ENCODE data around the gene CDK14. TPM values are rescaled to one million over a fixed set of nuclear protein-coding genes. Genes with fewer than 3 reads are reported as not detected.

Gene CDK14
- total and polyA plus RNA-seq, 8 donors, result 0.58 to 43.9 (median 12.2) TPM

DNA sequence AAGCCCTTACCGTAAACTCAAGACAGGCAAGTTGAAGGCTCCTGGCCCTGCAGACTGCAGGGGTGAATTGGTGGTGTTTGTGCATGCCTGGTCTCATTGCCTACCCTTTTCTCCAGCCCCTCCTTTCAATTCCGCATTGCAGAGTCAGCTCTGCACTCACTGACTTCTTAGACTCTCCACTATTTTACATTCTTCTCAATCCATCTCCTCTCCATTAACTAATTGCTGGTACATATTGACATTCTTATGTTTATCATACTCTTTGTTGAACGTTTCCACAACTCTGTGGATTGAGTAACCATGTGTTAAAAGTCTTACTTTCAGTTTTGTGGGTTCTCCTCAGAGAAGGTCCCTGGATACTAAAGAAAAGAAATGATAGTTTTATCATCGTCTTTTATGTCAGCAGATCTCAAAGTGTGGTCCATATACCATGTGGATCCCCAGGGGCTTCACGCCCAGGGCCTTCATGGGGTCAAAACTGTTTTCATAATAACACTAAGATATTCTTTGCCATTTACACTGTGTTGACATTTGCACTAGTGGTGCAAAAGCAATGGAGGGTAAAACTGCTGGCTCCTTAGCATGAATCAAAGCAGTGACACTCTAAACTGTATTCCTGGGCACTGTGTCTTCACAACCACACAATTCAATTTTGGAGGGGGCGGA, 532.7 kb downstream of the CDK14 start:
- intact Hi-C loops (cut with DNase I; ENCODE audit: low total_unique reads), result no loop called here
- Histone ChIP-seq H3K27me3 (no peaks in the 10 kb centered on the region), H3K36me3 (no peaks in the 10 kb centered on the region), H3K27ac (no peak overlapping the region), H3K9me3 (no peaks in the 10 kb centered on the region), H3K4me3 (no peak overlapping the region), H3K4me1 (peaks cover 0 to 14% (median 0%) of the 10 kb centered on the region in 4 donors)
- TF ChIP-seq POLR2A (IDR thresholded peaks at IDR 0.05) (no peak), EP300 (IDR thresholded peaks at IDR 0.05) (no peak), POLR2AphosphoS5 (IDR thresholded peaks at IDR 0.05) (no peak)
- TF ChIP-seq, protein P1, sequence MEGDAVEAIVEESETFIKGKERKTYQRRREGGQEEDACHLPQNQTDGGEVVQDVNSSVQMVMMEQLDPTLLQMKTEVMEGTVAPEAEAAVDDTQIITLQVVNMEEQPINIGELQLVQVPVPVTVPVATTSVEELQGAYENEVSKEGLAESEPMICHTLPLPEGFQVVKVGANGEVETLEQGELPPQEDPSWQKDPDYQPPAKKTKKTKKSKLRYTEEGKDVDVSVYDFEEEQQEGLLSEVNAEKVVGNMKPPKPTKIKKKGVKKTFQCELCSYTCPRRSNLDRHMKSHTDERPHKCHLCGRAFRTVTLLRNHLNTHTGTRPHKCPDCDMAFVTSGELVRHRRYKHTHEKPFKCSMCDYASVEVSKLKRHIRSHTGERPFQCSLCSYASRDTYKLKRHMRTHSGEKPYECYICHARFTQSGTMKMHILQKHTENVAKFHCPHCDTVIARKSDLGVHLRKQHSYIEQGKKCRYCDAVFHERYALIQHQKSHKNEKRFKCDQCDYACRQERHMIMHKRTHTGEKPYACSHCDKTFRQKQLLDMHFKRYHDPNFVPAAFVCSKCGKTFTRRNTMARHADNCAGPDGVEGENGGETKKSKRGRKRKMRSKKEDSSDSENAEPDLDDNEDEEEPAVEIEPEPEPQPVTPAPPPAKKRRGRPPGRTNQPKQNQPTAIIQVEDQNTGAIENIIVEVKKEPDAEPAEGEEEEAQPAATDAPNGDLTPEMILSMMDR (IDR thresholded peaks at IDR 0.05), result no peak
- WGBS, 5 donors, result 40 to 73% (median 59%) methylated on average over 6 of the region's 6 CpGs
- DNase-seq, result peak in 1 of 2 donors; percentile 42

DNA sequence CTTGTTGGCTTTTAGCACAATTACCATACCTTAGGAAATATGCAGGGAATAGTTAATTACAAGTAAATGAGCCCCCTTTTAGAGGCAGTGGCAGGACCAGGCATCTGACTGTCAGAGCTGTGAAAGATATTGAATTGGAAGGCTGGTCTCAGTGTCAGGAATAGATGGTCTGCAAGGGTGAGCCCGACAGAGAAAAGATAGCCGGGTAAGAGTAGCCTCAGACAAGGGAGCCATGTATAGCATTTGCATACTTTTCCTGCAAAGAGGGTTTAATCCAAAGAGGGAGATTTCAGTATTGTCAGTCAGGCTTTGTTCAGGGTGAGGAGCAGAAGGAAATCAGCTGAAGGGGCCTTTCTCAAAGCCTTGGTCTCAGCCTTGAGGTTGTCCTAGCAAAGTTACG, 539.2 kb downstream of the CDK14 start:
- intact Hi-C loops (cut with DNase I; ENCODE audit: low total_unique reads), result no loop called here
- no peak for TF ChIP-seq POLR2A (IDR thresholded peaks at IDR 0.05)
- TF ChIP-seq EP300 (IDR thresholded peaks at IDR 0.05), result no peak
- no peak for TF ChIP-seq POLR2AphosphoS5 (IDR thresholded peaks at IDR 0.05)
- TF ChIP-seq, protein P1 (IDR thresholded peaks at IDR 0.05), result no peak
- H3K9me3 ChIP-seq, result no peaks in the 10 kb centered on the region
- H3K4me3 ChIP-seq, result no peak overlapping the region
- no peak overlapping the region for H3K27ac ChIP-seq
- H3K4me1 ChIP-seq, result peaks cover 0 to 4% (median 0%) of the 10 kb centered on the region in 4 donors
- no peaks in the 10 kb centered on the region for H3K36me3 ChIP-seq
- DNase-seq, result no peak
- no peaks in the 10 kb centered on the region for H3K27me3 ChIP-seq
- WGBS, 5 donors, result 90 to 96% (median 93%) methylated on average over 3 of the region's 3 CpGs

DNA sequence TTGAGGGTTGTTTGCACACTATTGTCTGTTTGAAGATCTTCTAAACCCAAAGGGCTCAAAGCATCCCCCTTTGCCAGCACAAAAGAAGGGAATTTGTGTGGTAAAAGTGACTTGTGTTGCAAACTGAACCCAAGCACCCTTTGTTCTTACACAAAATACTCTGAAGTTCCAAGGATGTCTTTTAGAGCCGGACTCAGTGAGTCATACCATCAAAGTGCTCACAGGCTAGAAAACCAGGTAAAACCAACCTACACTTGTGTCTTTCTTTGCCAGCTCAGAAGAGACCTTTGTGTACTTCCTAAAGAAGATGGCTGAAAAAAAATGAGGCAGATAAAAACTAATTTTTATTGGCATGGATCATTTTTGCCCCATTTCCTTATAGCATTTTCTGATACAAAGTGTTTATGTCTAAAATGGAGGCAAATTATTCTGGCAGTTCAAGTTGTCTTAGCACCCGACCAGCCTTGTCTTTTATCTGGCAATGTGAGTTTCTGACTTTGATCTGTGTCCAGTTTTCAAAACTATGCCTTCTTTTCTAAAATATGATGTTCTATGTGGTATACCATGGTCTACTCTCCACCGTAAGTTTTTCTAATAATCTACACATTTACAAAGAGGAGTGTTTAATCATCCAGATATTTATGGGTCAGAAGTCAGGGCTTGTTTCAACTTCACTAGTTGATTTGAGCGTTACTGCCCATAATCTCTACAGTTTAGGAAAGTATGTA, 539.7 kb downstream of the CDK14 start:
- H3K27ac ChIP-seq, result no peak overlapping the region
- intact Hi-C loops (cut with DNase I; ENCODE audit: low total_unique reads), result no loop called here
- no peaks in the 10 kb centered on the region for H3K36me3 ChIP-seq
- no peak for DNase-seq
- H3K27me3 ChIP-seq, result no peaks in the 10 kb centered on the region
- no peak for TF ChIP-seq POLR2AphosphoS5 (IDR thresholded peaks at IDR 0.05)
- no peak for TF ChIP-seq POLR2A (IDR thresholded peaks at IDR 0.05)
- TF ChIP-seq, protein P1 (IDR thresholded peaks at IDR 0.05), result no peak
- TF ChIP-seq EP300 (IDR thresholded peaks at IDR 0.05), result no peak
- H3K4me1 ChIP-seq, result peaks cover 0 to 4% (median 0%) of the 10 kb centered on the region in 4 donors
- no peak overlapping the region for H3K4me3 ChIP-seq
- 53 to 69% (median 59%) methylated on average over 4 of the region's 4 CpGs for WGBS, 5 donors
- H3K9me3 ChIP-seq, result no peaks in the 10 kb centered on the region

DNA sequence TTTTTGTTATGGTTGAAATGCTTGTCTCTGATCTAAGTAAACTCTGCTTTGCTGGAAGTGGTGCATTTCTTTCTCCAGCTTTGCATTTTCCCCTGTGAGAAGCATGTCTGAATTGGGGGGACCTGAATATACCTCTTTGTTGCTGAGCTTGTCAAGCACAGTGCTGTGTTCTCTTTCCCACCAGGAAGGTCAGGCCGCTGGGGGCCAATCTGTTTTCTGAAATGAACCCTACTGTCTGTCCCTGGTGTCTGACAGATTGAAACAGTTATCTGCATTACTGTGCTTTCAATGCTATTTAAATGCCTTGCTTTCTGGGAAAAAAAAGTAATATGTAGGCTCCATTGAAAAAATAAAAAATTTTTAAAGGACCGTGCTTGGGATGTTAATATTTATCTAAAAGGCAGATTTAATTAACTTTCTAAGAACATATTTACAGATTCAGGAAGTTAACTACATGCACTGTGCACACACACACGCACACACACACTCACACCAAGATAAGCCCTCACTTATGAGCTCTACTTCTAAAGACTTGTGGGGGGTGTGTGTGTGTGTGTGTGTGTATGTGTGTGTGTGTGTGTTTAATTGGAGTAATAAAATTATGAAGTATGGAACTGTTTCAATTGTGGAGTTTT, 541.1 kb downstream of the CDK14 start:
- DNase-seq, result peak in 1 of 2 donors; percentile 65
- intact Hi-C loops (cut with DNase I; ENCODE audit: low total_unique reads), result no loop called here
- Histone ChIP-seq H3K4me1 (peaks cover 0 to 4% (median 0%) of the 10 kb centered on the region in 4 donors), H3K27ac (no peak overlapping the region), H3K4me3 (no peak overlapping the region), H3K36me3 (no peaks in the 10 kb centered on the region), H3K9me3 (no peaks in the 10 kb centered on the region), H3K27me3 (no peaks in the 10 kb centered on the region)
- WGBS, 5 donors, result 38 to 50% (median 46%) methylated on average over 3 of the region's 3 CpGs
- TF ChIP-seq, protein P1 (IDR thresholded peaks at IDR 0.05), result no peak
- no peak for TF ChIP-seq EP300 (IDR thresholded peaks at IDR 0.05)
- TF ChIP-seq POLR2AphosphoS5 (IDR thresholded peaks at IDR 0.05), result no peak
- TF ChIP-seq POLR2A (IDR thresholded peaks at IDR 0.05), result no peak

Measured in stomach (tissue), 9 donors.